NAMALWA (cell line): ENCODE measurements around the gene NIP7.
A peak's percentile ranks its signal among the peaks of the same experiment; 100 is the strongest.

Experiments
- DNase-seq: peaks from one replicate; pipeline ENCODE4 v3.0.0-alpha.2; 2015; ENCODE audit warnings: low spot score

Gene NIP7

GRCh38 chr16:69318911-69319289, 20.7 kb upstream of the NIP7 start:
- DNase-seq: no peak

- DNase-seq: no peak
These were observed 20.2 kb upstream of the NIP7 start for GRCh38 chr16:69319381-69319780.

GRCh38 chr16:69319826-69320739, 19.5 kb upstream of the NIP7 start:
- no peak for DNase-seq

GRCh38 chr16:69320740-69321073, 18.9 kb upstream of the NIP7 start:
- no peak for DNase-seq

GRCh38 chr16:69321080-69321479, 18.5 kb upstream of the NIP7 start:
- no peak for DNase-seq

- DNase-seq: no peak
These were observed 17.2 kb upstream of the NIP7 start for GRCh38 chr16:69322343-69322742.

GRCh38 chr16:69323415-69323814, 16.2 kb upstream of the NIP7 start:
- DNase-seq: no peak

- no peak for DNase-seq
These were observed 15.5 kb upstream of the NIP7 start for GRCh38 chr16:69324013-69324531.

GRCh38 chr16:69324585-69325253, 14.9 kb upstream of the NIP7 start:
- DNase-seq: no peak

GRCh38 chr16:69325784-69326171, 13.8 kb upstream of the NIP7 start:
- DNase-seq: no peak

- no peak for DNase-seq
These were observed 13.2 kb upstream of the NIP7 start for GRCh38 chr16:69326172-69326873.

GRCh38 chr16:69327585-69328310, 11.8 kb upstream of the NIP7 start:
- no peak for DNase-seq

GRCh38 chr16:69328854-69329316, 10.7 kb upstream of the NIP7 start:
- DNase-seq: no peak

GRCh38 chr16:69329369-69330285, 9.9 kb upstream of the NIP7 start:
- no peak for DNase-seq

GRCh38 chr16:69330286-69331109, 9.1 kb upstream of the NIP7 start, which contains the start of gene PDF:
PDF (minus strand) TSS chr16:69330588; CDS start chr16:69330570, 18 bp downstream.
- peak; percentile 86 for DNase-seq

- DNase-seq: no peak
These were observed 4.9 kb upstream of the NIP7 start for GRCh38 chr16:69334696-69335095.

- DNase-seq: no peak
These were observed 849 bp upstream of the NIP7 start for GRCh38 chr16:69338557-69339288.

- no peak for DNase-seq
These were observed 598 bp downstream of the NIP7 start for GRCh38 chr16:69340095-69340644.

GRCh38 chr16:69344171-69344570, 4.6 kb downstream of the NIP7 start:
- no peak for DNase-seq
